Esophagus squamous epithelium (tissue), 4 donors: ENCODE results near the gene DARS2.

Experiments used
- POLR2A ChIP-seq, 4 donors: fragments of 450-650 bp; IDR thresholded peaks; one replicate each; pipeline ENCODE4 v1.6.1; 2017; ENCODE audit warnings: antibody characterized with exemption in 4 of 4, mild to moderate bottlenecking in 4 of 4, moderate library complexity in 3 of 4
- TF ChIP-seq, protein P1 (sequence below), 6 experiments: fragments of 450-650 bp in 4 of 6; fragments of 200-600 bp in 2 of 6; sonication (generic) in 2 of 6; IDR thresholded peaks; one replicate each; pipeline ENCODE4 v1.5.1; 2016 to 2019; ENCODE audit warnings: antibody characterized with exemption in 6 of 6, mild to moderate bottlenecking in 4 of 6, moderate library complexity in 4 of 6

GRCh38 chr1:173818459-173818858 is 6.0 kb upstream of the DARS2 start:
- TF ChIP-seq, protein P1, sequence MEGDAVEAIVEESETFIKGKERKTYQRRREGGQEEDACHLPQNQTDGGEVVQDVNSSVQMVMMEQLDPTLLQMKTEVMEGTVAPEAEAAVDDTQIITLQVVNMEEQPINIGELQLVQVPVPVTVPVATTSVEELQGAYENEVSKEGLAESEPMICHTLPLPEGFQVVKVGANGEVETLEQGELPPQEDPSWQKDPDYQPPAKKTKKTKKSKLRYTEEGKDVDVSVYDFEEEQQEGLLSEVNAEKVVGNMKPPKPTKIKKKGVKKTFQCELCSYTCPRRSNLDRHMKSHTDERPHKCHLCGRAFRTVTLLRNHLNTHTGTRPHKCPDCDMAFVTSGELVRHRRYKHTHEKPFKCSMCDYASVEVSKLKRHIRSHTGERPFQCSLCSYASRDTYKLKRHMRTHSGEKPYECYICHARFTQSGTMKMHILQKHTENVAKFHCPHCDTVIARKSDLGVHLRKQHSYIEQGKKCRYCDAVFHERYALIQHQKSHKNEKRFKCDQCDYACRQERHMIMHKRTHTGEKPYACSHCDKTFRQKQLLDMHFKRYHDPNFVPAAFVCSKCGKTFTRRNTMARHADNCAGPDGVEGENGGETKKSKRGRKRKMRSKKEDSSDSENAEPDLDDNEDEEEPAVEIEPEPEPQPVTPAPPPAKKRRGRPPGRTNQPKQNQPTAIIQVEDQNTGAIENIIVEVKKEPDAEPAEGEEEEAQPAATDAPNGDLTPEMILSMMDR (IDR thresholded peaks at IDR 0.05) = no peak
- no peak for TF ChIP-seq POLR2A (IDR thresholded peaks at IDR 0.05)
